ENCODE results near the gene KCNJ10.

KCNJ10 gene

GRCh38 chr1:160031365-160032164 lies 38.4 kb downstream of the KCNJ10 start, which contains the start of gene PIGM:
Gene PIGM (minus strand): TSS chr1:160031990. CDS start chr1:160031739, 251 bp downstream.
- peak within 1 kb of the TSS; percentile 81 to 94 for H3K4me3 ChIP-seq (ENCODE audit: low read depth in 1 of 2, low read length in 2 of 2)
- peak within 1 kb of the TSS; percentile 53 for H3K27ac ChIP-seq (ENCODE audit: low read length)
- H3K27me3 ChIP-seq (ENCODE audit: low read depth, low read length), result no peaks in the 10 kb centered on the region
- no peaks in the 10 kb centered on the region for H3K9me3 ChIP-seq (ENCODE audit: control insufficient read depth in 1 of 2, low read length in 2 of 2)
- H3K4me1 ChIP-seq (ENCODE audit: control insufficient read depth in 1 of 2, insufficient read depth in 2 of 2, low read length in 2 of 2), result peaks cover 11 to 14% of the 10 kb centered on the region in 2 donors
- no peaks in the 10 kb centered on the region for H3K36me3 ChIP-seq (ENCODE audit: control insufficient read depth in 1 of 2, insufficient read depth in 2 of 2, low read length in 2 of 2)

GRCh38 chr1:160030657-160031364 lies 39.1 kb downstream of the KCNJ10 start:
- H3K4me3 ChIP-seq (ENCODE audit: low read depth in 1 of 2, low read length in 2 of 2), result peak overlapping the region; percentile 81 to 94
- no peaks in the 10 kb centered on the region for H3K27me3 ChIP-seq (ENCODE audit: low read depth, low read length)
- H3K27ac ChIP-seq (ENCODE audit: low read length), result peak overlapping the region; percentile 53
- peaks cover 11 to 14% of the 10 kb centered on the region in 2 donors for H3K4me1 ChIP-seq (ENCODE audit: control insufficient read depth in 1 of 2, insufficient read depth in 2 of 2, low read length in 2 of 2)
- H3K36me3 ChIP-seq (ENCODE audit: control insufficient read depth in 1 of 2, insufficient read depth in 2 of 2, low read length in 2 of 2), result no peaks in the 10 kb centered on the region
- no peaks in the 10 kb centered on the region for H3K9me3 ChIP-seq (ENCODE audit: control insufficient read depth in 1 of 2, low read length in 2 of 2)

- Histone ChIP-seq H3K36me3 (ENCODE audit: control insufficient read depth in 1 of 2, insufficient read depth in 2 of 2, low read length in 2 of 2) (no peaks in the 10 kb centered on the region), H3K27me3 (ENCODE audit: low read depth, low read length) (no peaks in the 10 kb centered on the region), H3K27ac (ENCODE audit: low read length) (no peak overlapping the region)
Observed at GRCh38 chr1:160028426-160028825, 41.5 kb downstream of the KCNJ10 start.

GRCh38 chr1:160025314-160025713 lies 44.6 kb downstream of the KCNJ10 start:
- Histone ChIP-seq H3K36me3 (ENCODE audit: control insufficient read depth in 1 of 2, insufficient read depth in 2 of 2, low read length in 2 of 2) (no peaks in the 10 kb centered on the region), H3K4me1 (ENCODE audit: control insufficient read depth in 1 of 2, insufficient read depth in 2 of 2, low read length in 2 of 2) (peaks cover 16 to 17% of the 10 kb centered on the region in 2 donors), H3K9me3 (ENCODE audit: control insufficient read depth in 1 of 2, low read length in 2 of 2) (no peaks in the 10 kb centered on the region), H3K27me3 (ENCODE audit: low read depth, low read length) (no peaks in the 10 kb centered on the region), H3K27ac (ENCODE audit: low read length) (no peak overlapping the region), H3K4me3 (ENCODE audit: low read depth in 1 of 2, low read length in 2 of 2) (no peak overlapping the region)

More at GRCh38 chr1:160028426-160028825, 41.5 kb downstream of the KCNJ10 start:
- H3K4me1 ChIP-seq (ENCODE audit: control insufficient read depth in 1 of 2, insufficient read depth in 2 of 2, low read length in 2 of 2), result peaks cover 21 to 24% of the 10 kb centered on the region in 2 donors
- H3K4me3 ChIP-seq (ENCODE audit: low read depth in 1 of 2, low read length in 2 of 2), result no peak overlapping the region
- H3K9me3 ChIP-seq (ENCODE audit: control insufficient read depth in 1 of 2, low read length in 2 of 2), result no peaks in the 10 kb centered on the region

GRCh38 chr1:160024195-160024905 lies 45.6 kb downstream of the KCNJ10 start:
- Histone ChIP-seq H3K36me3 (ENCODE audit: control insufficient read depth in 1 of 2, insufficient read depth in 2 of 2, low read length in 2 of 2) (no peaks in the 10 kb centered on the region), H3K4me1 (ENCODE audit: control insufficient read depth in 1 of 2, insufficient read depth in 2 of 2, low read length in 2 of 2) (peaks cover 10 to 11% of the 10 kb centered on the region in 2 donors), H3K4me3 (ENCODE audit: low read depth in 1 of 2, low read length in 2 of 2) (no peak overlapping the region), H3K27me3 (ENCODE audit: low read depth, low read length) (no peaks in the 10 kb centered on the region), H3K27ac (ENCODE audit: low read length) (no peak overlapping the region), H3K9me3 (ENCODE audit: control insufficient read depth in 1 of 2, low read length in 2 of 2) (no peaks in the 10 kb centered on the region)

GRCh38 chr1:160022330-160023310 lies 47.3 kb downstream of the KCNJ10 start:
- Histone ChIP-seq H3K36me3 (ENCODE audit: control insufficient read depth in 1 of 2, insufficient read depth in 2 of 2, low read length in 2 of 2) (no peaks in the 10 kb centered on the region), H3K9me3 (ENCODE audit: control insufficient read depth in 1 of 2, low read length in 2 of 2) (no peaks in the 10 kb centered on the region), H3K4me1 (ENCODE audit: control insufficient read depth in 1 of 2, insufficient read depth in 2 of 2, low read length in 2 of 2) (peaks cover 11 to 15% of the 10 kb centered on the region in 2 donors), H3K27me3 (ENCODE audit: low read depth, low read length) (no peaks in the 10 kb centered on the region), H3K27ac (ENCODE audit: low read length) (no peak overlapping the region), H3K4me3 (ENCODE audit: low read depth in 1 of 2, low read length in 2 of 2) (no peak overlapping the region)

GRCh38 chr1:160021376-160022074 lies 48.4 kb downstream of the KCNJ10 start:
- Histone ChIP-seq H3K27me3 (ENCODE audit: low read depth, low read length) (no peaks in the 10 kb centered on the region), H3K4me3 (ENCODE audit: low read depth in 1 of 2, low read length in 2 of 2) (no peak overlapping the region), H3K4me1 (ENCODE audit: control insufficient read depth in 1 of 2, insufficient read depth in 2 of 2, low read length in 2 of 2) (peaks cover 11 to 15% of the 10 kb centered on the region in 2 donors), H3K9me3 (ENCODE audit: control insufficient read depth in 1 of 2, low read length in 2 of 2) (no peaks in the 10 kb centered on the region), H3K27ac (ENCODE audit: low read length) (no peak overlapping the region), H3K36me3 (ENCODE audit: control insufficient read depth in 1 of 2, insufficient read depth in 2 of 2, low read length in 2 of 2) (no peaks in the 10 kb centered on the region)

- no peaks in the 10 kb centered on the region for H3K27me3 ChIP-seq (ENCODE audit: low read depth, low read length)
- peaks cover 11 to 15% of the 10 kb centered on the region in 2 donors for H3K4me1 ChIP-seq (ENCODE audit: control insufficient read depth in 1 of 2, insufficient read depth in 2 of 2, low read length in 2 of 2)
- H3K4me3 ChIP-seq (ENCODE audit: low read depth in 1 of 2, low read length in 2 of 2), result no peak overlapping the region
- no peaks in the 10 kb centered on the region for H3K9me3 ChIP-seq (ENCODE audit: control insufficient read depth in 1 of 2, low read length in 2 of 2)
- no peak overlapping the region for H3K27ac ChIP-seq (ENCODE audit: low read length)
- no peaks in the 10 kb centered on the region for H3K36me3 ChIP-seq (ENCODE audit: control insufficient read depth in 1 of 2, insufficient read depth in 2 of 2, low read length in 2 of 2)
Observed at GRCh38 chr1:160020196-160020595, 49.8 kb downstream of the KCNJ10 start.

- Histone ChIP-seq H3K4me3 (ENCODE audit: low read depth in 1 of 2, low read length in 2 of 2) (no peak overlapping the region), H3K36me3 (ENCODE audit: control insufficient read depth in 1 of 2, insufficient read depth in 2 of 2, low read length in 2 of 2) (no peaks in the 10 kb centered on the region), H3K4me1 (ENCODE audit: control insufficient read depth in 1 of 2, insufficient read depth in 2 of 2, low read length in 2 of 2) (peaks cover 6 to 7% of the 10 kb centered on the region in 2 donors), H3K9me3 (ENCODE audit: control insufficient read depth in 1 of 2, low read length in 2 of 2) (no peaks in the 10 kb centered on the region), H3K27me3 (ENCODE audit: low read depth, low read length) (no peaks in the 10 kb centered on the region), H3K27ac (ENCODE audit: low read length) (no peak overlapping the region)
Observed at GRCh38 chr1:160018900-160019299, 51.1 kb downstream of the KCNJ10 start.

- H3K36me3 ChIP-seq (ENCODE audit: control insufficient read depth in 1 of 2, insufficient read depth in 2 of 2, low read length in 2 of 2), result no peaks in the 10 kb centered on the region
- H3K9me3 ChIP-seq (ENCODE audit: control insufficient read depth in 1 of 2, low read length in 2 of 2), result no peaks in the 10 kb centered on the region
- peaks cover under 1 to 4% of the 10 kb centered on the region in 2 donors for H3K4me1 ChIP-seq (ENCODE audit: control insufficient read depth in 1 of 2, insufficient read depth in 2 of 2, low read length in 2 of 2)
- no peaks in the 10 kb centered on the region for H3K27me3 ChIP-seq (ENCODE audit: low read depth, low read length)
- H3K4me3 ChIP-seq (ENCODE audit: low read depth in 1 of 2, low read length in 2 of 2), result no peak overlapping the region
- no peak overlapping the region for H3K27ac ChIP-seq (ENCODE audit: low read length)
Observed at GRCh38 chr1:160018347-160018746, 51.6 kb downstream of the KCNJ10 start.
